Measurements from ENCODE around the gene SMIM33. TPM values are rescaled to one million over a fixed set of nuclear protein-coding genes. Genes with fewer than 3 reads are reported as not detected.

The SMIM33 gene
- total and polyA plus RNA-seq, 10 of the 15 experiments (the other 5 are each of a cell fraction or from before 2014, with no cell fraction given) = 0.03 to 0.25 (median 0.07) TPM; not detected in 4

- in situ Hi-C loops (cut with MboI) = no loop called here
- ChIA-PET RAD21 (ENCODE audit: unreplicated experiment) (interaction anchor here (0.6 to 3.6 kb wide), 8 partner anchors 9 to 57 kb away, joined by 3 to 47 read pairs (median 8); partner anchors contain the start of genes DNAJC18 and SMIM33), POLR2A (interaction anchor here (0.6 to 3.6 kb wide), 4 partner anchors 9 to 125 kb away, joined by 3 to 53 read pairs (median 14); partner anchors contain the start of gene DNAJC18), CTCF (interaction anchor here (1.0 to 4.4 kb wide), 5 partner anchors 20 to 55 kb away, joined by 4 to 39 read pairs (median 26); partner anchors contain the start of gene DNAJC18), SMC1A (ENCODE audit: uncharacterized antibody, unreplicated experiment) (interaction anchor here (1.1 to 4.1 kb wide), 9 partner anchors 9 to 67 kb away, joined by 3 to 32 read pairs (median 12); partner anchors contain the start of genes DNAJC18 and STING1)
- Histone ChIP-seq H3K9ac (ENCODE audit: control insufficient read depth, insufficient read depth, low read length) (peak overlapping the region; percentile 33; the same call in 1 of the 2 replicates), H3K27me3 (replicated peaks in 1 of 2; ENCODE audit: control insufficient read depth in 2 of 2, insufficient read depth in 2 of 2, low read length in 1 of 2) (no peaks in the 10 kb centered on the region), H3K27ac (ENCODE audit: control insufficient read depth, insufficient read depth) (no peak overlapping the region), H3K36me3 (ENCODE audit: control insufficient read depth in 2 of 2, insufficient read depth in 2 of 2, low read length in 1 of 2) (no peaks in the 10 kb centered on the region), H3K79me2 (ENCODE audit: control insufficient read depth, insufficient read depth, low read length) (no peaks in the 10 kb centered on the region), H3K4me2 (ENCODE audit: control insufficient read depth, insufficient read depth) (0 out of 2 replicates have a peak overlapping the region, but pooled peaks have one; percentile 53), H2AFZ (ENCODE audit: control insufficient read depth, low read depth, low read length) (no peak overlapping the region), H3K4me3 (no peak overlapping the region), H3K4me1 (ENCODE audit: control insufficient read depth, insufficient read depth, low read length) (peaks cover 50% of the 10 kb centered on the region), H4K20me1 (ENCODE audit: control insufficient read depth, insufficient read depth) (no peaks in the 10 kb centered on the region), H3K9me3 (replicated peaks; ENCODE audit: control insufficient read depth, insufficient read depth, low read length) (no peaks in the 10 kb centered on the region)
- 86% methylated on average over 5 of the region's 5 CpGs for WGBS (ENCODE audit: insufficient coverage, insufficient replicate concordance, low lambda C conversion rate, missing lambda C conversion rate)
- BruUV-seq (replicated peaks) = no TSS peak
- no peak for TF ChIP-seq PKNOX1 (IDR thresholded peaks at IDR 0.05)
- TF ChIP-seq, protein P1, sequence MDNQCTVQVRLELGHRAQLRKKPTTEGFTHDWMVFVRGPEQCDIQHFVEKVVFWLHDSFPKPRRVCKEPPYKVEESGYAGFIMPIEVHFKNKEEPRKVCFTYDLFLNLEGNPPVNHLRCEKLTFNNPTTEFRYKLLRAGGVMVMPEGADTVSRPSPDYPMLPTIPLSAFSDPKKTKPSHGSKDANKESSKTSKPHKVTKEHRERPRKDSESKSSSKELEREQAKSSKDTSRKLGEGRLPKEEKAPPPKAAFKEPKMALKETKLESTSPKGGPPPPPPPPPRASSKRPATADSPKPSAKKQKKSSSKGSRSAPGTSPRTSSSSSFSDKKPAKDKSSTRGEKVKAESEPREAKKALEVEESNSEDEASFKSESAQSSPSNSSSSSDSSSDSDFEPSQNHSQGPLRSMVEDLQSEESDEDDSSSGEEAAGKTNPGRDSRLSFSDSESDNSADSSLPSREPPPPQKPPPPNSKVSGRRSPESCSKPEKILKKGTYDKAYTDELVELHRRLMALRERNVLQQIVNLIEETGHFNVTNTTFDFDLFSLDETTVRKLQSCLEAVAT (IDR thresholded peaks at IDR 0.05) = no peak
- TF ChIP-seq, protein P2, sequence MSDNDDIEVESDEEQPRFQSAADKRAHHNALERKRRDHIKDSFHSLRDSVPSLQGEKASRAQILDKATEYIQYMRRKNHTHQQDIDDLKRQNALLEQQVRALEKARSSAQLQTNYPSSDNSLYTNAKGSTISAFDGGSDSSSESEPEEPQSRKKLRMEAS (IDR thresholded peaks at IDR 0.05; ENCODE audit: low read depth, low read length) = no peak
- TF ChIP-seq MEF2B (IDR thresholded peaks at IDR 0.05; ENCODE audit: partially characterized antibody, poor library complexity, severe bottlenecking) = no peak
- TF ChIP-seq NFXL1 (IDR thresholded peaks at IDR 0.05; ENCODE audit: borderline replicate concordance) = no peak
- no peak for TF ChIP-seq EP300 (IDR thresholded peaks at IDR 0.05; ENCODE audit: borderline replicate concordance in 1 of 2, control insufficient read depth in 1 of 2, low read depth in 2 of 2, low read length in 2 of 2)
- TF ChIP-seq CBX5 (IDR thresholded peaks at IDR 0.05; ENCODE audit: low read depth) = no peak
- no peak for TF ChIP-seq JUND (IDR thresholded peaks at IDR 0.05; ENCODE audit: low read depth, low read length)
- no peak for TF ChIP-seq BRCA1 (IDR thresholded peaks at IDR 0.05; ENCODE audit: low read depth, low read length)
- no peak for TF ChIP-seq ZBTB4 (CRISPR knock-in tag; IDR thresholded peaks at IDR 0.05)
- TF ChIP-seq NBN (IDR thresholded peaks at IDR 0.05) = no peak
- TF ChIP-seq, protein P3, sequence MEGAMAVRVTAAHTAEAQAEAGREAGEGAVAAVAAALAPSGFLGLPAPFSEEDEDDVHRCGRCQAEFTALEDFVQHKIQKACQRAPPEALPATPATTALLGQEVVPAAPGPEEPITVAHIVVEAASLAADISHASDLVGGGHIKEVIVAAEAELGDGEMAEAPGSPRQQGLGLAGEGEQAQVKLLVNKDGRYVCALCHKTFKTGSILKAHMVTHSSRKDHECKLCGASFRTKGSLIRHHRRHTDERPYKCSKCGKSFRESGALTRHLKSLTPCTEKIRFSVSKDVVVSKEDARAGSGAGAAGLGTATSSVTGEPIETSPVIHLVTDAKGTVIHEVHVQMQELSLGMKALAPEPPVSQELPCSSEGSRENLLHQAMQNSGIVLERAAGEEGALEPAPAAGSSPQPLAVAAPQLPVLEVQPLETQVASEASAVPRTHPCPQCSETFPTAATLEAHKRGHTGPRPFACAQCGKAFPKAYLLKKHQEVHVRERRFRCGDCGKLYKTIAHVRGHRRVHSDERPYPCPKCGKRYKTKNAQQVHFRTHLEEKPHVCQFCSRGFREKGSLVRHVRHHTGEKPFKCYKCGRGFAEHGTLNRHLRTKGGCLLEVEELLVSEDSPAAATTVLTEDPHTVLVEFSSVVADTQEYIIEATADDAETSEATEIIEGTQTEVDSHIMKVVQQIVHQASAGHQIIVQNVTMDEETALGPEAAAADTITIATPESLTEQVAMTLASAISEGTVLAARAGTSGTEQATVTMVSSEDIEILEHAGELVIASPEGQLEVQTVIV (IDR thresholded peaks at IDR 0.05; ENCODE audit: borderline replicate concordance, partially characterized antibody) = no peak
- no peak for TF ChIP-seq EED (IDR thresholded peaks at IDR 0.05; ENCODE audit: low read depth)
- intact Hi-C loops (cut with micrococcal nuclease; ENCODE audit: unreplicated experiment) = loop anchor here (2.0 to 5.0 kb wide), 2 partner anchors 56 to 205 kb away; no protein-coding TSS in a partner anchor
- no peak for FAIRE-seq
- peak; percentile 0 for ATAC-seq
- no peak for DNase-seq (ENCODE audit: low read depth, low spot score)
Observed at GRCh38 chr5:139457241-139457640, 13.6 kb upstream of the SMIM33 start.

Measured in GM12878 (cell line).